ENCODE data around the gene POF1B.
"Not testable (repeated sequence)": the region's sequence is repeated elsewhere in the genome, so short reads cannot be mapped to it uniquely, and the experiment has no call there.

The POF1B gene, protein sequence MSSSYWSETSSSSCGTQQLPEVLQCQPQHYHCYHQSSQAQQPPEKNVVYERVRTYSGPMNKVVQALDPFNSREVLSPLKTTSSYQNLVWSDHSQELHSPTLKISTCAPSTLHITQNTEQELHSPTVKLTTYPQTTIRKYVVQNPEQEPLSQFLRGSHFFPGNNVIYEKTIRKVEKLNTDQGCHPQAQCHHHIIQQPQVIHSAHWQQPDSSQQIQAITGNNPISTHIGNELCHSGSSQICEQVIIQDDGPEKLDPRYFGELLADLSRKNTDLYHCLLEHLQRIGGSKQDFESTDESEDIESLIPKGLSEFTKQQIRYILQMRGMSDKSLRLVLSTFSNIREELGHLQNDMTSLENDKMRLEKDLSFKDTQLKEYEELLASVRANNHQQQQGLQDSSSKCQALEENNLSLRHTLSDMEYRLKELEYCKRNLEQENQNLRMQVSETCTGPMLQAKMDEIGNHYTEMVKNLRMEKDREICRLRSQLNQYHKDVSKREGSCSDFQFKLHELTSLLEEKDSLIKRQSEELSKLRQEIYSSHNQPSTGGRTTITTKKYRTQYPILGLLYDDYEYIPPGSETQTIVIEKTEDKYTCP

GRCh38 chrX:85379174-85379907 is at the start of gene POF1B:
Gene POF1B, minus strand, starts transcription at chrX:85379665. Its CDS starts 211 bp downstream, at chrX:85379454.
- no peak for DNase-seq (ENCODE audit: low spot score)

DNA sequence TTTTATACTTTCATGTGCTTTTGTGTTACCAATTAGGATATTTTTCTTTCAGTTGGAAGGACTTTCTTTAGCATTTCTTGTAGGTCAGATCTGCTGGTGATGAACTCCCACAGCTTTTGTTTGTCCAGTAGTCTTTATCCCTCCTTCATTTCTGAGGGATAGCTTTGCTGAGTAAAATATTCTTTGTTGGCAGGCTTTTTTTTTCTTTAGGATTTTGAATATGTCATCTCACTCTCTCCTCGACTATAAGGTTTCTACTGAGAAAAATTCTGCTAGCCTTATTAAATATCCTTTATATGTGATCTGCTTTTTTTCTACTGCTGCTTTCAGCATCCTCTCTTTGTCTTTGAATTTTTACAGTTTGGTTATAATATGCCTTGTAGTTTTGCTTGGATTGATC is 49.6 kb upstream of the POF1B start:
- no peak for DNase-seq (ENCODE audit: low spot score)

GRCh38 chrX:85419293-85419692 is 39.8 kb upstream of the POF1B start:
- no peak for DNase-seq (ENCODE audit: low spot score)

- no peak for DNase-seq (ENCODE audit: low spot score)
Observed at GRCh38 chrX:85391878-85392238, 12.4 kb upstream of the POF1B start.

- DNase-seq (ENCODE audit: low spot score) = no peak
Observed at GRCh38 chrX:85391185-85391877, 11.9 kb upstream of the POF1B start.

DNA sequence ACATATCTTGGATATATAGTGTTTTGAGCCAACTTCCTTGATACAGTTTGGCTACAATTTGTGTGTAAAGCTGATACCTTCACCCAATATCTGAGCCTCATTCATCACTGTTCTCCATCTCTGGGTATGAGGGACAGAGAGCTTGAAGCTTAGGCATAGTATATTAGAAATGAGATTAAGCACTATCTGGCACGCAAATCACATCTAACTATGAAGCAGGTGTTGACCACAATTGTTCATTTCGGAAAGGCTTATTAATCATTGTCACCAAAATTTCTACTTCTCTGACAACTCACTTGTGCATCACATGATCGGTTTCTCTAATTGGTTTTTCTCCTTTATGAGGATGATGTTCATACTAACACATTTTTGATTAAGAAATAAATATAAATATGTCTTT is 2.1 kb upstream of the POF1B start:
- no peak for DNase-seq (ENCODE audit: low spot score)

DNA sequence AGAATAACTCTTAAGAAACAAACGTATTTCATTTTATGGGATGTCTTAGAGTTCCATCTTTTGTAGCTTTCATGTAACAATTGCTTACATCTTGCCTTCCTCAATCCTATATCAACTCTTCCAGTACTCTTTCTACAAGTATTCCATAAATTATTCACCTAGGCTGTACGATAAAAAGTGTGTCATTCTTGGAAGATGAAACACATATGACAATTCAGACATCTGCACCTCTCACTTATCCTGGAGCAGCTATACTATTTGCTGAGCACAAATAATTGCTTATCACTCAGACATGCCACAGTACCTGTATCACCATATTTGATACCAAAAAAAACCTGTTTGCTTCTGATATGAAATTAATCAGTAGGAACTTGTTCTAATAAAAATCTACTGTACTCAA is 1.0 kb downstream of the POF1B start:
- no peak for DNase-seq (ENCODE audit: low spot score)

- no peak for DNase-seq (ENCODE audit: low spot score)
Observed at GRCh38 chrX:85375333-85375738, 4.1 kb downstream of the POF1B start.

DNA sequence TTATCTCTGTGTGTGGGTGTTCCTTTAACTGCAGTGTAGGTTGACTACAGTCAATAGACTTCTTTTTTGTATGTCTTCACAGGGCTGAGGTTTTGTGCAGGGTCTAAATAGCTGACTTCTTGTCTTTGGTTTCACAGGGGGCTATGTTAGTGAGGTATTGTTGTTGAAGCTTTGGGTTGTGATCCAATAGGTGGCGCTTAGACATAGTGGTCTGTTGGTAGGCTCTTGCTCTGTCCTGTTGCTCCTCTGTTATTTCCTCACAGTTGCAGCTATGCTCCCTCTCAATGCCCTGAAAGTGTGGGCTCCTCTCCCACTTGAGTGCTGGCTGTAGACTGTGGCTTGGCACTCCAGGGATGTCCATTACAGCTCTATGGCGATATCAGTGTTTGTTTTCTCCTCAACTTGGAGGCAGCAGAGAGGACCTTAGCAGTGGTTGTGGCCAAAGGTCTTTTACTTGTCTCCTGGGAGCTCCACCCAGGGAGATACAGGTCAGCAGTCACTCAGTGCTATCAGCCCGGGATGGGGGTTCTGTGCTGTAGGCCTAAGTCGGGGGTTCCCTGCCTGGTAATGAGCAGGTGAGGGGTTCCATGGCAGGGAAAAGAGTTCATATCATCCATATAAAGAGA is 14.0 kb downstream of the POF1B start:
- no peak for DNase-seq (ENCODE audit: low spot score)

- no peak for DNase-seq (ENCODE audit: low spot score)
Observed at GRCh38 chrX:85359051-85359450, 20.4 kb downstream of the POF1B start.

- no peak for DNase-seq (ENCODE audit: low spot score)
Observed at GRCh38 chrX:85345523-85345922, 33.9 kb downstream of the POF1B start.

DNA sequence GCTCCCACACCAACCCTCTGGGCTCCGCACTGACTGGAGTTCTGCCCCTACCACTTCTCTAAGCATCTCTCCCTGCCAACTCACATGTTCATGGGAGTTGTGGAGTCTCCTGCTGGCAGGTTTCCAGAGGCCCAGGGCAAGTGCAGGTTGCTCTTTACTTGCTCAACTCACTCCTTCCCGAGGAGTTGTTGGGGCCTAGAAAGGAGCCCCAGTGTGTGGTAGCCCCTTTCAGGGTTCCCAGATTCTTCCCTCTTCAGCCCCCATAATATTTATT is 52.5 kb downstream of the POF1B start:
- DNase-seq (ENCODE audit: low spot score) = no peak

- DNase-seq (ENCODE audit: low spot score) = no peak
Observed at GRCh38 chrX:85326234-85327059, 53.0 kb downstream of the POF1B start.

GRCh38 chrX:85311348-85311747 is 68.1 kb downstream of the POF1B start:
- not testable (repeated sequence) for DNase-seq (ENCODE audit: low spot score)

- DNase-seq (ENCODE audit: low spot score) = no peak
Observed at GRCh38 chrX:85309717-85310116, 69.7 kb downstream of the POF1B start.

- no peak for DNase-seq (ENCODE audit: low spot score)
Observed at GRCh38 chrX:85303544-85303943, 75.9 kb downstream of the POF1B start.

DNA sequence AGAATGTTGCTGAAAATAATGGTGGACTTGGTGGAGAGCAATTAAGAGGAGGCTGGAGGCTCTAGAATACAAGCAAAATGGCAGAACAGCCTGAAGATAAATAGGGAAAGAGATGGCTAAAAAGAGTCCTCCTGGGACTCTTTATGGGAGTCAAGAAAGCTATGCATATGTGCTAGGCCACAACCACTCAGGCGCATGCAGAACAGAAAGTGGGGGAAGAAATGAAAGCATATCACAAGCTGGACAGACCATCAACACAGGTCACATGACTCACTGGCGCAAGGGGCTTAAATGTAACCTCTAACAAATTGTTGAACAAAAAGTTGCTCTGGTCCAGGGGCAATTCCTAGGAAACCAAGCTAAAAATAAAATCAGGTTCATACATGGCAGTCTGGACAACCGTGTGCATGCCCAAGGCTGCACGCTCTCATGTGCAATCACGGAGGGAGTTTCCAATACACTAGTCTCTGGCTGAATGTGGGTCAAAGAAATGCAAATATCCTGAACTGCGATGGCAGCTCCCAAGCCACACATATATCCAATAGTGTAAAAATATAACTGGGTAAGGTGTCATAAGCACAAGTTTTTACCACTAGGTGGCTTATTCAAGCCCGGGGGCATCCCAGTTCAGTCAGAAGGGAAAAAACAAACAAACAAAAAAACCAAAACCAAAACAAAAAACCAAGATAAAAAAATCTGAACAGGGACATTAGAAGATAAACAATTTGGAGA is 90.3 kb downstream of the POF1B start:
- no peak for DNase-seq (ENCODE audit: low spot score)

- DNase-seq (ENCODE audit: low spot score) = not testable (repeated sequence)
Observed at GRCh38 chrX:85285286-85285685, 94.2 kb downstream of the POF1B start.

DNA sequence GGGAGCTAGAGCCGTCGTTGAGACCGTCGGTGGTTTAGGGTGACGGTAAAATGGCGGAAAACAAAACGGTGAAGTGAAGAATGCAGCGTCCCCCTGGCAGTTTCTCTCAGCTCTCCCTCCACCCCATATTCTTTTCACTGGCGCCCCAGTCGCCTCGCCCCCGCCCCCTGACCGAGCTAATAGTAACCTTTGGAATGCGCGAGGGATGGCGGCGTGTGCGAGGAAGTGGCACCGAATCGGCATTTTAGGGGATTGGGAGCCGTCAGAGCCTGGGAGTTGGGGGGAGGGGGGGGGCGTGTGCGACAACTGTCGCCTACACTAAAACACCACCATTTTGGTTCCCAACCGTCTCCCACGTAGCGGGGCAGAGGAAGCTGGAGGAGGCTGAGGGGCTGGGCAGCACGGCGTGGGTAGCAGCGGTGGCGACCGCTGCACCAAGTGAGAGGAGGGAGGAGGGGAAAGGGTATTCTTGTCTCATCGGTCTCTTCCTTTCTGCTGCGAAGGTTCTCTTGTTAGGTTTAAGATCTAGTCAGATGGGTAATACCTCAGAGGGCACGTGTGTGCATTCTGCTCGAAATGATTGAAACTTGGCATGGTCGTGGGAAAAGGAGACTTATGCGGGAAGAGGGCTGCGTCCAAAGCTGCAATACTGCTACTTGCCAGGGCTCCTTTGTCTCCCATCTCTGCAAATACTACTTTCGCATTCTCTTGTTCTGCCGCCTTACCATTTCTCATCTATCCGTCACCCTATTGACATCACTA is 134.8 kb downstream of the POF1B start:
- no peak for DNase-seq (ENCODE audit: low spot score)

Measured in HuH-7 (cell line).